GM18520 (cell line): Measurements from ENCODE around the gene BICDL1.

Experiments used
- ATAC-seq: cut with Tn5 transposase; IDR thresholded peaks from one replicate; pipeline ENCODE4 v1.9.1; 2021; ENCODE audit not compliant: unreplicated experiment

BICDL1 gene

GRCh38 chr12:120078868-120079267 is 89.8 kb downstream of the BICDL1 start:
- ATAC-seq: no peak

- ATAC-seq: no peak
These were observed 90.7 kb downstream of the BICDL1 start for GRCh38 chr12:120079411-120080400.

- ATAC-seq: no peak
These were observed 92.6 kb downstream of the BICDL1 start for GRCh38 chr12:120081641-120082040.

- ATAC-seq: no peak
These were observed 97.0 kb downstream of the BICDL1 start for GRCh38 chr12:120085920-120086645.

- ATAC-seq: peak; percentile 97
These were observed 98.0 kb downstream of the BICDL1 start for GRCh38 chr12:120086801-120087621.

GRCh38 chr12:120089105-120089504 is 100.1 kb downstream of the BICDL1 start:
- ATAC-seq: no peak

GRCh38 chr12:120089796-120090195 is 100.8 kb downstream of the BICDL1 start:
- ATAC-seq: no peak

- no peak for ATAC-seq
These were observed 101.2 kb downstream of the BICDL1 start for GRCh38 chr12:120090206-120090605.

- no peak for ATAC-seq
These were observed 101.7 kb downstream of the BICDL1 start for GRCh38 chr12:120090626-120091295.

- ATAC-seq: no peak
These were observed 102.5 kb downstream of the BICDL1 start for GRCh38 chr12:120091371-120092090.

- ATAC-seq: no peak
These were observed 103.7 kb downstream of the BICDL1 start for GRCh38 chr12:120092551-120093335.

GRCh38 chr12:120093336-120093591 is 104.2 kb downstream of the BICDL1 start:
- ATAC-seq: no peak

GRCh38 chr12:120093592-120094355 is 104.7 kb downstream of the BICDL1 start:
- ATAC-seq: no peak

GRCh38 chr12:120094485-120094884 is 105.4 kb downstream of the BICDL1 start:
- ATAC-seq: no peak

- ATAC-seq: no peak
These were observed 106.3 kb downstream of the BICDL1 start for GRCh38 chr12:120095331-120095730.

- ATAC-seq: no peak
These were observed 106.7 kb downstream of the BICDL1 start for GRCh38 chr12:120095736-120096135.

GRCh38 chr12:120096671-120097202 is 107.7 kb downstream of the BICDL1 start:
- ATAC-seq: no peak

- no peak for ATAC-seq
These were observed 109.9 kb downstream of the BICDL1 start for GRCh38 chr12:120098756-120099470.
